HepG2 (cell line): ENCODE results near the gene XPO5. TPM values are rescaled to one million over a fixed set of nuclear protein-coding genes. Genes with fewer than 3 reads are reported as not detected.

ENCODE experiments used
- BRD4 ChIP-seq: sonication (generic); formaldehyde crosslinking; IDR thresholded peaks from 2 replicates; pipeline ENCODE4 v1.4.0; 2020; ENCODE audit warnings: missing genetic modification reagents
- FIP1L1 ChIP-seq: fragments of 200-400 bp; formaldehyde crosslinking; IDR thresholded peaks from 2 replicates; pipeline ENCODE4 v1.6.1; 2018; ENCODE audit warnings: low read depth, mild to moderate bottlenecking, low read length, moderate library complexity, borderline replicate concordance; ENCODE audit not compliant: insufficient read depth
- FOSL2 ChIP-seq: sonication (generic); formaldehyde crosslinking; IDR thresholded peaks from 2 replicates; pipeline ENCODE4 v1.4.0; 2020; ENCODE audit warnings: missing genetic modification reagents
- GABPA ChIP-seq, 2 experiments: IDR thresholded peaks; 2 replicates each; pipeline ENCODE4 v1.6.1; 2011 to 2016; ENCODE audit warnings: low read depth in 2 of 2, low read length in 1 of 2, missing biosample characterization in 1 of 2, missing genetic modification characterization in 1 of 2
- GATAD2A ChIP-seq: IDR thresholded peaks from 2 replicates; pipeline ENCODE4 v1.6.1; 2016
- KDM2A ChIP-seq: sonication (generic); formaldehyde crosslinking; IDR thresholded peaks from 2 replicates; pipeline ENCODE4 v1.4.0; 2020; ENCODE audit warnings: low read depth, missing genetic modification reagents, borderline replicate concordance
- MTA1 ChIP-seq: sonication (generic); formaldehyde crosslinking; IDR thresholded peaks from 2 replicates; pipeline ENCODE4 v1.4.0; 2020; ENCODE audit warnings: missing genetic modification reagents, mild to moderate bottlenecking, borderline replicate concordance
- MXD4 ChIP-seq: IDR thresholded peaks from 2 replicates; pipeline ENCODE4 v1.6.1; 2016; ENCODE audit warnings: mild to moderate bottlenecking, missing biosample characterization, missing genetic modification reagents
- PRPF4 ChIP-seq: fragments of 200-400 bp; formaldehyde crosslinking; IDR thresholded peaks from 2 replicates; pipeline ENCODE4 v1.6.1; 2016; ENCODE audit warnings: low read length, low read depth; ENCODE audit not compliant: poor library complexity, severe bottlenecking
- RNF2 ChIP-seq: fragments of 450-650 bp; conservative IDR thresholded peaks from 2 replicates; pipeline ENCODE4 v1.6.1; 2016; ENCODE audit warnings: low read depth
- SIX1 ChIP-seq: sonication (generic); formaldehyde crosslinking; IDR thresholded peaks from 2 replicates; pipeline ENCODE4 v1.4.0; 2020; ENCODE audit warnings: missing genetic modification reagents, borderline replicate concordance
- SMAD1 ChIP-seq: sonication (generic); formaldehyde crosslinking; IDR thresholded peaks from 2 replicates; pipeline ENCODE4 v1.4.0; 2020; ENCODE audit warnings: missing genetic modification reagents, low read depth, mild to moderate bottlenecking, borderline replicate concordance
- ZNF230 ChIP-seq: sonication (generic); formaldehyde crosslinking; IDR thresholded peaks from 2 replicates; pipeline ENCODE4 v1.4.0; 2020; ENCODE audit warnings: mild to moderate bottlenecking, missing genetic modification reagents
- ZNF256 ChIP-seq: sonication (generic); formaldehyde crosslinking; conservative IDR thresholded peaks from 2 replicates; pipeline ENCODE4 v1.4.0; 2020; ENCODE audit warnings: missing genetic modification reagents
- ZNF274 ChIP-seq: sonication (generic); formaldehyde crosslinking; IDR thresholded peaks from 2 replicates; pipeline ENCODE4 v1.5.1; 2020; ENCODE audit warnings: mild to moderate bottlenecking, missing genetic modification reagents
- ZNF292 ChIP-seq: sonication (generic); formaldehyde crosslinking; IDR thresholded peaks from 2 replicates; pipeline ENCODE4 v1.8.1; 2022; ENCODE audit warnings: mild to moderate bottlenecking, low read depth, missing genetic modification reagents, borderline replicate concordance
- ZNF574 ChIP-seq: sonication (generic); formaldehyde crosslinking; IDR thresholded peaks from 2 replicates; pipeline ENCODE4 v1.4.0; 2020; ENCODE audit warnings: missing genetic modification reagents
- ZNF616 ChIP-seq: sonication (generic); formaldehyde crosslinking; IDR thresholded peaks from 2 replicates; pipeline ENCODE4 v1.5.0; 2020; ENCODE audit warnings: low read depth, mild to moderate bottlenecking, missing genetic modification reagents
- ZNF678 ChIP-seq: sonication (generic); formaldehyde crosslinking; IDR thresholded peaks from 2 replicates; pipeline ENCODE4 v1.4.0; 2020; ENCODE audit warnings: mild to moderate bottlenecking, missing genetic modification reagents
- polyA plus RNA-seq, 8 experiments: library from polyadenylated mRNA; depleted of rRNA in 3 of 8; stranded (reverse) in 7 of 8; unstranded in 1 of 8; fragments of >200 nt; fragmentation: Illumina TruSeq in 4 of 8; extraction: Trizol in 4 of 8; gene quantifications; 2 replicates each; pipeline versions ENCODE4 v1.2.1 to v1.2.3, GENCODE V29; 2011 to 2016; ENCODE audit warnings: low read depth in 4 of 8, missing spikeins in 1 of 8, mixed read lengths in 1 of 8; ENCODE audit not compliant: insufficient read depth in 1 of 8
- total RNA-seq, 5 experiments: library from RNA; depleted of rRNA; stranded (reverse); fragments of >200 nt; fragmentation: Illumina TruSeq; extraction: Trizol; gene quantifications; 2 replicates each; pipeline ENCODE4 v1.2.3, GENCODE V29; 2016; ENCODE audit warnings: low read depth in 1 of 5
- TF ChIP-seq, protein P1 (sequence below): sonication (generic); formaldehyde crosslinking; IDR thresholded peaks from 2 replicates; pipeline ENCODE4 v1.4.0; 2020; ENCODE audit warnings: missing genetic modification reagents
- TF ChIP-seq, protein P2 (sequence below): IDR thresholded peaks from 2 replicates; pipeline ENCODE4 v1.6.1; 2016; ENCODE audit warnings: missing genetic modification reagents, missing compliant biosample characterization
- TF ChIP-seq, protein P3 (sequence below): sonication (generic); formaldehyde crosslinking; IDR thresholded peaks from 2 replicates; pipeline ENCODE4 v1.8.0; 2022; ENCODE audit warnings: missing genetic modification reagents, low read depth, mild to moderate bottlenecking, borderline replicate concordance

XPO5 gene
- total and polyA plus RNA-seq, 2 of the 13 experiments (the other 11 are each of a cell fraction or from before 2014, with no cell fraction given) = 52.2 to 68.0 TPM

DNA sequence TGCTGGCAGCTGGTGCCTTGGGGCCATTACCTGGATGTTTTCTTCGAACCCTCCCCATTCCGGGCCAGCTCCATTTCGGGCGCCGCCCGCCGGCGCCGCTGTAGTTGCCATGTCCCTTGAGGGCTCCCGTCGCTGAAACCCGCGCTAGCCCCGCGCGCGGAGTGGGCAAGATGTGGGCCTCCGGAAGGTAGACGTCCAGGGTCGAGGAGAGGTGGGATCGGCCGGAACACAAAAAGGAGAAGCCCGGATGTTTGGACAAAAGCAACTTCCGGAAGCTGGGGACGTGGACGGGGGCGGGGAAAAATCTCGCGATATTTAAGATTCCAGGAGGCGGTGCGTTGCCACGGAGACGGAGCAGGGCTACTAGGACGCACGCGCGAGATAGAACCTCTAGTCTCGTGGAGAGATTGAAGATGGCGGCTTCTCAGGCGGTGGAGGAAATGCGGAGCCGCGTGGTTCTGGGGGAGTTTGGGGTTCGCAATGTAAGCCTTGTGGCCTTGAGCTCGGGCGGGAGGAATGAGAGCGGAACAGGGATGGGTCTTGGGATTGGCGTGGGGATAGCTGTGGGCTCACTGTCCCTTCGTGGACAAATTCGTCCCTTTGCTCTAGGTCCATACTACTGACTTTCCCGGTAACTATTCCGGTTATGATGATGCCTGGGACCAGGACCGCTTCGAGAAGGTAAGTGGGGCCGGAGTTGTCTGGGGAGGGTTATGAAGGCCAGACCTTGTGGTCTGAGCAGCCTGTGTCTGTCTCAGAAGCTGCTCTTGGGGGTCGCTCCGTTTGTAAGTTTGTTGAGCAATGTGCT, 58.9 kb downstream of the XPO5 start, which contains the start of the genes POLR1C and YIPF3 (continued):
- peak; percentile 92 for TF ChIP-seq ZNF574
- TF ChIP-seq FOSL2 (CRISPR knock-in tag) = peak; percentile 38; the same call in 1 of the 2 replicates
- 0 out of 2 replicates have a peak, but pooled peaks have one; percentile 53 for TF ChIP-seq FIP1L1
- no peak for TF ChIP-seq RNF2
- TF ChIP-seq, protein P1, sequence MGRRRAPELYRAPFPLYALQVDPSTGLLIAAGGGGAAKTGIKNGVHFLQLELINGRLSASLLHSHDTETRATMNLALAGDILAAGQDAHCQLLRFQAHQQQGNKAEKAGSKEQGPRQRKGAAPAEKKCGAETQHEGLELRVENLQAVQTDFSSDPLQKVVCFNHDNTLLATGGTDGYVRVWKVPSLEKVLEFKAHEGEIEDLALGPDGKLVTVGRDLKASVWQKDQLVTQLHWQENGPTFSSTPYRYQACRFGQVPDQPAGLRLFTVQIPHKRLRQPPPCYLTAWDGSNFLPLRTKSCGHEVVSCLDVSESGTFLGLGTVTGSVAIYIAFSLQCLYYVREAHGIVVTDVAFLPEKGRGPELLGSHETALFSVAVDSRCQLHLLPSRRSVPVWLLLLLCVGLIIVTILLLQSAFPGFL = 0 out of 2 replicates have a peak, but pooled peaks have one; percentile 37
- TF ChIP-seq ZNF292 (CRISPR knock-in tag) = no peak
- TF ChIP-seq BRD4 (CRISPR knock-in tag) = peak; percentile 87
- TF ChIP-seq, protein P2, sequence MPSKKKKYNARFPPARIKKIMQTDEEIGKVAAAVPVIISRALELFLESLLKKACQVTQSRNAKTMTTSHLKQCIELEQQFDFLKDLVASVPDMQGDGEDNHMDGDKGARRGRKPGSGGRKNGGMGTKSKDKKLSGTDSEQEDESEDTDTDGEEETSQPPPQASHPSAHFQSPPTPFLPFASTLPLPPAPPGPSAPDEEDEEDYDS (CRISPR knock-in tag) = peak; percentile 83
- TF ChIP-seq ZNF274 (CRISPR knock-in tag) = peak; percentile 62
- TF ChIP-seq GABPA (IDR thresholded peaks at IDR 0.05; ENCODE audit: low read depth, low read length) = no peak
- TF ChIP-seq GABPA (CRISPR knock-in tag; IDR thresholded peaks at IDR 0.05; ENCODE audit: low read depth) = peak; percentile 99
- TF ChIP-seq ZNF256 (CRISPR knock-in tag) = 0 out of 2 replicates have a peak, but pooled peaks have one; percentile 58
- TF ChIP-seq ZNF230 = peak; percentile 92; the same call in 1 of the 2 replicates
- peak; percentile 38; the same call in 1 of the 2 replicates for TF ChIP-seq MTA1 (CRISPR knock-in tag)
- TF ChIP-seq GATAD2A (CRISPR knock-in tag) = peak; percentile 82
- TF ChIP-seq, protein P3, sequence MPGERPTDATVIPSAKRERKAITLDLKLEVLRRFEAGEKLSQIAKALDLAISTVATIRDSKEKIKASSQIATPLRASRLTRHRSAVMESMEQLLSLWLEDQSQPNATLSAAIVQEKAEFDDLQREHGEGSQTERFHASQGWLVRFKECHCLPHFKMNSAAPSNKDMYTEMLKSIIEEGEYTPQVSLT (CRISPR knock-in tag) = peak; percentile 56; the same call in 1 of the 2 replicates
- no peak; the same call in 1 of the 2 replicates for TF ChIP-seq SIX1 (CRISPR knock-in tag)
- peak; percentile 23; the same call in 1 of the 2 replicates for TF ChIP-seq ZNF678 (CRISPR knock-in tag)
- no peak for TF ChIP-seq ZNF616
- TF ChIP-seq SMAD1 (CRISPR knock-in tag) = peak; percentile 73; the same call in 1 of the 2 replicates
- peak; percentile 97 for TF ChIP-seq MXD4 (CRISPR knock-in tag)
- TF ChIP-seq PRPF4 = no peak
- TF ChIP-seq KDM2A (CRISPR knock-in tag) = peak; percentile 91
